ENCODE data around the gene NCAM2.

- TF ChIP-seq CTCF (IDR thresholded peaks at IDR 0.05) (no peak), EZH2 (IDR thresholded peaks at IDR 0.05; ENCODE audit: borderline replicate concordance, insufficient read depth, low read depth, low read length, poor library complexity, severe bottlenecking) (no peak)
Observed at GRCh38 chr21:21383126-21383525, 384.9 kb downstream of the NCAM2 start.
